Measurements from ENCODE around the gene TRIM10.
"Not testable (repeated sequence)": the region's sequence is repeated elsewhere in the genome, so short reads cannot be mapped to it uniquely, and the experiment has no call there.

The TRIM10 gene

DNA sequence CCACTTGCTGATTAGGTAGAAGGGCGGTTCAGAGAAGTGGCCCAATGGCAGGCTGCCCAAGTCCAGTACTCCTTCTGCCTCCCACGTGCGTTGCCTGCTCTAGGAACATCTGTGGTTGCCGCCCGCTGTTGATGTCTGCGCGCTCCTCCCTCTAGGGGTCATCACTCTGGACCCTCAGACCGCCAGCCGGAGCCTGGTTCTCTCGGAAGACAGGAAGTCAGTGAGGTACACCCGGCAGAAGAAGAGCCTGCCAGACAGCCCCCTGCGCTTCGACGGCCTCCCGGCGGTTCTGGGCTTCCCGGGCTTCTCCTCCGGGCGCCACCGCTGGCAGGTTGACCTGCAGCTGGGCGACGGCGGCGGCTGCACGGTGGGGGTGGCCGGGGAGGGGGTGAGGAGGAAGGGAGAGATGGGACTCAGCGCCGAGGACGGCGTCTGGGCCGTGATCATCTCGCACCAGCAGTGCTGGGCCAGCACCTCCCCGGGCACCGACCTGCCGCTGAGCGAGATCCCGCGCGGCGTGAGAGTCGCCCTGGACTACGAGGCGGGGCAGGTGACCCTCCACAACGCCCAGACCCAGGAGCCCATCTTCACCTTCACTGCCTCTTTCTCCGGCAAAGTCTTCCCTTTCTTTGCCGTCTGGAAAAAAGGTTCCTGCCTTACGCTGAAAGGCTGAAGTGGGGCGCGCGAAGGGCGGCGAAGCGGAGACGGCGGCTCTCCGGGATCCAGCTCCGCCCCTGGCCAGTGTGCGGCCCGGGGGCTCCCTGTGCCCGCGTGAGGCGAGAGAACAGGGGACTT is 10.9 kb upstream of the TRIM10 start:
- H3K4me3 ChIP-seq (ENCODE audit: low read length): no peak overlapping the region
- no peak for DNase-seq (ENCODE audit: low read depth)
- TF ChIP-seq, protein P1, sequence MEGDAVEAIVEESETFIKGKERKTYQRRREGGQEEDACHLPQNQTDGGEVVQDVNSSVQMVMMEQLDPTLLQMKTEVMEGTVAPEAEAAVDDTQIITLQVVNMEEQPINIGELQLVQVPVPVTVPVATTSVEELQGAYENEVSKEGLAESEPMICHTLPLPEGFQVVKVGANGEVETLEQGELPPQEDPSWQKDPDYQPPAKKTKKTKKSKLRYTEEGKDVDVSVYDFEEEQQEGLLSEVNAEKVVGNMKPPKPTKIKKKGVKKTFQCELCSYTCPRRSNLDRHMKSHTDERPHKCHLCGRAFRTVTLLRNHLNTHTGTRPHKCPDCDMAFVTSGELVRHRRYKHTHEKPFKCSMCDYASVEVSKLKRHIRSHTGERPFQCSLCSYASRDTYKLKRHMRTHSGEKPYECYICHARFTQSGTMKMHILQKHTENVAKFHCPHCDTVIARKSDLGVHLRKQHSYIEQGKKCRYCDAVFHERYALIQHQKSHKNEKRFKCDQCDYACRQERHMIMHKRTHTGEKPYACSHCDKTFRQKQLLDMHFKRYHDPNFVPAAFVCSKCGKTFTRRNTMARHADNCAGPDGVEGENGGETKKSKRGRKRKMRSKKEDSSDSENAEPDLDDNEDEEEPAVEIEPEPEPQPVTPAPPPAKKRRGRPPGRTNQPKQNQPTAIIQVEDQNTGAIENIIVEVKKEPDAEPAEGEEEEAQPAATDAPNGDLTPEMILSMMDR (IDR thresholded peaks at IDR 0.05; ENCODE audit: insufficient read depth, low read depth, low read length, missing control alignments): no peak

DNA sequence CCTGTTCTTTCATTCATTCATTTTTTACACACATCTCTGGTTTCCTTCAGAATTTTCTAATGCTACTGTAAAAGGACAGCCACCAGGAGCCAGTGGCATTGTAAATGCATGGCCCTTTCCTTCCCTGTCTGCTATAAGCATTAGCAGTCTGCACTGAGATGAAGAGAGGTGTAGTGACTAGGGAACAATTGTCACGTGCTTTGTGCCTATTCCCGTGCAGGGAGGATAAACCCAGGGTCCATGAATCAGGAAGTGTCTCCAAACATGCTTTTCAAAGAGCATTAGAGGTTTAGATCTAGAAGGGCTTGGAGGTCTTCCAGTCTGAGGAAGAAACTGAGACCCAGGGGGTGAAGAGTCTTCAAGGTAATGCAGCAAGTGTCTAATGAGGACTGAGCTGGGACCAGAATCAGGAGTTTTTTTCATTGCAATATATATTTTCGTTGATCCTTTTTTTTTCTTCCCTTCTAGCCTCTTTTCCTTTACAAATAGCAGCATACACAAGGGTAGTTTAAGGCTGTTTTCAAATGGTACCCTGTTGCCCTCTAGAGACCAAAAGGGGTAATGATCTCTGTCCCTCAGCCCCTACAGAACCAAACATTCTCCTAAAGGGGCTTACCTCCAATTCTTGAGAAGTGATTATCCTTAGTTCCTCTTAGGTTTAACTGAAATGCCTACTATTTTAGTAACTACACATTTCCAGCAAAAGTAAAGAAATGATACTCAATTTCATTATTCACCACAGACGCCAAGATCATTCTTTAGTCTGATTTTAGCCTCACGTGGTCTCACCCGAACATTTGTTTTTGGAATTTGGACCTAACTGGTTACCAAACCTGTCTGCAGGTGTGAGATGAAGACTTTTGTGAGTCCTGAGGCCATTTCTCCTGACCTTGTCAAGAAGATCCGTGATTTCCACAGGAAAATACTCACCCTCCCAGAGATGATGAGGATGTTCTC is 8.9 kb upstream of the TRIM10 start:
- TF ChIP-seq, protein P1 (IDR thresholded peaks at IDR 0.05; ENCODE audit: insufficient read depth, low read depth, low read length, missing control alignments): peak; percentile 88
- H3K4me3 ChIP-seq (ENCODE audit: low read length): no peak overlapping the region
- peak; percentile 62 for DNase-seq (ENCODE audit: low read depth)

DNA sequence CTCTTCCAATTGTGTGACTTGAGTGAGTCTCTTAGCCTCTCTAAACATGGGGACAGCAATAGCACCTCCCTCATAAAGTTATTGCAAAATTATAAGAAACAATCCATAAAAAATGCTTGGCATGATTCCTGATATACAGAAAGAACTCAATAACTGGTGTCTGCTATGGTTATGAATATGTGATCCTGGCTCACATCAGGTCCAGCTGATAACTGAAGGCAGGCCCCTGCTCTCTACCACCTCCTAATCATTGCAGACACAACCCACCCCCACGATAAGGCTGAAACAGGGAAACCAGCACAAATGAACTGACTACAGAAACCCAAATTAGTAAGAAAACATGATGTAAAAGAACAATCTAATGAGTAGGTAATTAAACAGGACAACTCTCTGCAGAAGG is 7.7 kb upstream of the TRIM10 start:
- DNase-seq (ENCODE audit: low read depth): no peak
- TF ChIP-seq, protein P1 (IDR thresholded peaks at IDR 0.05; ENCODE audit: insufficient read depth, low read depth, low read length, missing control alignments): no peak
- H3K4me3 ChIP-seq (ENCODE audit: low read length): no peak overlapping the region

DNA sequence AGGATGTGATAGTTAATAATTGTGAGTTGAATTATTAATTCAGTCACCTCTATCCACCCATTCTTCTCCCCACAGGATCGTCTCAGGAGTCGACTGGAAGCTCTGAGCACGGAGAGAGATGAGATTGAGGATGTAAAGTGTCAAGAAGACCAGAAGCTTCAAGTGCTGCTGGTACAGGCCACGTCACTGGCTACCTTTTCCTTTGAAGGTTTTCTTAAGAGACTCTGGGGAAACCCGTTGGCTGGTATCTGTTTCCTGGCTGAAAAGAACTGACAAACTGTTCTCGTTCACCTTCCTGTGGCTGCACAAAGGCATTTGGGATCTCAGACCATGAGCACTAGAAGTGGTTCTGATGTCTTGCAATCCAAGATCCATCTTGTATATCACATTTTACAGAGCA is 6.1 kb upstream of the TRIM10 start:
- H3K4me3 ChIP-seq (ENCODE audit: low read length): no peak overlapping the region
- no peak for DNase-seq (ENCODE audit: low read depth)
- TF ChIP-seq, protein P1 (IDR thresholded peaks at IDR 0.05; ENCODE audit: insufficient read depth, low read depth, low read length, missing control alignments): no peak

DNA sequence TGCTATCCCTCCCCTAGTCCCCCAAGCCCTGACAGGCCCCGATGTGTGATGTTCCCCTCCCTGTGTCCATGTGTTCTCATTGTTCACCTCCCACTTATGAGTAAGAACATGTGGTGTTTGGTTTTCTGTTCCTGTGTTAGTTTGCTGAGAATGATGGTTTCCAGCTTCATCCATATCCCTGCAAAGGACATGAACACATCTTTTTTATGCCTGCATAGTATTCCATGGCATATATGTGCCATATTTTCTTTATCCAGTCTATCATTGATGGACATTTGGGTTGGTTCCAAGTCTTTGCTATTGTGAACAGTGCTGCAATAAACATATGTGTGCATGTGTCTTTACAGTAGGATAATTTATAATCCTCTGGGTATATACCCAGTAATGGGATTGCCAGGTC is 4.2 kb upstream of the TRIM10 start:
- not testable (repeated sequence) for DNase-seq (ENCODE audit: low read depth); H3K4me3 ChIP-seq (ENCODE audit: low read length)

DNA sequence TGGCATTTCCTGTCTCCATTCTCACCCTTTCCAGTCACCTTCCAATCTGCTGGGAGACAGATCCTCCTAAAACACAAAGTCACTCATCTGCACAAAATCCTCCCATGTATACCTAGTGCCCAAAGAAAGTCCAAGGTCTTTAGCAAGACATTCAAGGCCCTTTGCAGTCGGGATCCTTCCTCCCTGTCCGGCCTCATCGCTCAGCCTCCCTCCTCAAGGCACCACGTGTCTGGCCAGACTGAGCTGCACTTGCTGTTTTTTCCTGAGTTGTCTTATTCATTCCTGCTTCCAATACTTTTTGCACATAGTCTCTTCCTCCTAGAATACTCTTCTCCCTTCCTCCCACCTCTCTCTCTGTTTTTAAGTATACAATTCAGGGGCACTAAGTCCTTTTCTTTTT is 3.7 kb upstream of the TRIM10 start:
- DNase-seq (ENCODE audit: low read depth): no peak
- H3K4me3 ChIP-seq (ENCODE audit: low read length): no peak overlapping the region
- TF ChIP-seq, protein P1 (IDR thresholded peaks at IDR 0.05; ENCODE audit: insufficient read depth, low read depth, low read length, missing control alignments): no peak

DNA sequence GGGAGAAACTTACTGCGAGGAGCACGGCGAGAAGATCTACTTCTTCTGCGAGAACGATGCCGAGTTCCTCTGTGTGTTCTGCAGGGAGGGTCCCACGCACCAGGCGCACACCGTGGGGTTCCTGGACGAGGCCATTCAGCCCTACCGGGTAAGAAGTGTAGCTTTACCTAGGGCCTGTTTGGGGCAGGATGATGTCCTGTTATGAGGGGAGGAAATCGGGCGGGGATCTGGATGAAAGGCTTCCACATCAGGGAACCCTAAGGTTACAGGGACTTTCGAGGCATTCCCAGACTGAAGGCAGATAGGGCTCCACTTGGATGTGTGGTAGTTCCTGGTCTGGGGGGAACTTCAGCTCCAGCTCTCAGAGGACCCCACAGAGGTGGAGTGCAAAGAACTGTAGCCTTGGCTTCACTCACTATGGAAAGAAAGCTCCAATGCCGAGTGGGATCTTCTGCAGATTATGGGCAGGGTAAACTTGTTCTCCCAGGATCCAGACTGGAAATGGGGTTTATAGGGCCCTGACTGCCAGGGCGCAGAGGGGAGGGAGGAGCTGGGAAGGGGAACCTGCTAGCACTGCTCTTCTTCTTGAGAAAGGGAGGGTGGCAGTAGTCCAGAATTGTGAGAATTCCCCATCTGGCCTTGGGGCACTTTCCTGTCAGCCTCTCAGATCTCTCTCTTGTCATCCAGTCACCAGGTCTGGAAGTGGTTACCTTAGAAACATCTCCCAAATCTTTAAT is 3.1 kb upstream of the TRIM10 start:
- no peak overlapping the region for H3K4me3 ChIP-seq (ENCODE audit: low read length)
- TF ChIP-seq, protein P1 (IDR thresholded peaks at IDR 0.05; ENCODE audit: insufficient read depth, low read depth, low read length, missing control alignments): no peak
- no peak for DNase-seq (ENCODE audit: low read depth)
